Prostate gland (tissue), 2 donors: ENCODE data around the gene ASXL2. TPM values are rescaled to one million over a fixed set of nuclear protein-coding genes. Genes with fewer than 3 reads are reported as not detected.

ENCODE experiments used
- DNase-seq: peaks from one replicate; pipeline ENCODE4 v3.0.0-alpha.2; 2019; ENCODE audit warnings: low spot score
- H3K27ac ChIP-seq, 2 donors: fragments of 200-600 bp; sonication (generic); 2 replicates each; pipeline ENCODE4 v1.5.1; 2017 to 2019
- H3K27me3 ChIP-seq: fragments of 200-600 bp; sonication (generic); replicated peaks from 2 replicates; pipeline ENCODE4 v1.5.1; 2019; ENCODE audit not compliant: insufficient read depth
- H3K36me3 ChIP-seq, 2 donors: fragments of 200-600 bp; sonication (generic); 1 replicate in 1 of 2; 2 replicates in 1 of 2; pipeline versions ENCODE4 v1.5.1 to v1.8.1; 2017 to 2019
- H3K4me1 ChIP-seq: fragments of 200-600 bp; sonication (generic); replicated peaks from 2 replicates; pipeline ENCODE4 v1.5.1; 2019
- H3K4me3 ChIP-seq, 2 donors: fragments of 200-600 bp; sonication (generic); 2 replicates each; pipeline ENCODE4 v1.5.1; 2017 to 2019
- H3K9me3 ChIP-seq: fragments of 200-600 bp; sonication (generic); 2 replicates; pipeline ENCODE4 v1.5.1; 2017
- CTCF ChIP-seq, 4 experiments: fragments of 200-600 bp in 2 of 4; fragments of 450-650 bp in 2 of 4; sonication (generic) in 2 of 4; IDR thresholded peaks; 1 replicate in 3 of 4; 2 replicates in 1 of 4; pipeline ENCODE4 v1.5.1; 2016 to 2019; ENCODE audit warnings: antibody characterized with exemption in 4 of 4, mild to moderate bottlenecking in 2 of 4, moderate library complexity in 2 of 4
- POLR2A ChIP-seq: fragments of 450-650 bp; IDR thresholded peaks from one replicate; pipeline ENCODE4 v1.6.1; 2016; ENCODE audit warnings: antibody characterized with exemption, mild to moderate bottlenecking
- POLR2AphosphoS5 ChIP-seq: sonication (generic); formaldehyde crosslinking; IDR thresholded peaks from one replicate; pipeline ENCODE4 v1.6.1; 2017; ENCODE audit warnings: antibody characterized with exemption
- WGBS: methylation state at CpG from one replicate; pipeline ENCODE4 v1.1.5; 2018; 5-methylcytosine and 5-hydroxymethylcytosine counted together
- intact Hi-C: fragments of 100-400 bp; cut with DNase I; formaldehyde crosslinking; loops from one replicate; pipeline ENCODE4 v1.14.2; 2022
- small RNA-seq, 2 donors: library from RNA; depleted of rRNA; stranded (forward); fragments of <200 nt; gene quantifications; one replicate each; pipeline ENCODE3, GENCODE V24; 2016
- total RNA-seq, 2 donors: library from RNA; depleted of rRNA; stranded (reverse); fragments of >200 nt; gene quantifications; one replicate each; pipeline ENCODE4 v1.1.0, GENCODE V29; 2016

Gene ASXL2
- total RNA-seq, 2 donors from 2014 or later = 15.8 to 36.1 TPM

- H3K9me3 ChIP-seq = no peaks in the 10 kb centered on the region
- no peaks in the 10 kb centered on the region for H3K4me1 ChIP-seq
- H3K27ac ChIP-seq = no peak overlapping the region
- DNase-seq = no peak
- intact Hi-C loops = no loop called here
- 56% methylated on average over 20 of the region's 20 CpGs for WGBS
- TF ChIP-seq CTCF (IDR thresholded peaks at IDR 0.05) (no peak), POLR2AphosphoS5 (no peak), POLR2A (no peak)
- no peak overlapping the region for H3K4me3 ChIP-seq
- H3K27me3 ChIP-seq = no peaks in the 10 kb centered on the region
- H3K36me3 ChIP-seq = no peaks in the 10 kb centered on the region
These were observed 193.5 kb downstream of the ASXL2 start for GRCh38 chr2:25684577-25685473.

Small RNA genes lying within 50 kb of the gene (small RNA-seq; reads per million reads assigned to genes)
- gene NDUFB4P4 (0 reads per million in 2 donors), gene RF00019 (0 reads per million in 2 donors)

Other genes starting within 250 kb of the ASXL2 start
- 10 to 100 TPM; 47.0 to 61.9 TPM for gene DTNB, start 204.9 kb downstream of the ASXL2 start, total RNA-seq
- 10 to 100 TPM in 1 of 2 donors, 1 to 10 TPM in 1; 2.6 to 24.4 TPM for gene KIF3C, start 104.0 kb upstream of the ASXL2 start, total RNA-seq
- gene RAB10, start 155.6 kb upstream of the ASXL2 start, total RNA-seq = 100 to 1,000 TPM; 118 to 139 TPM